Endodermal cell (in vitro differentiated cells): ENCODE data around the gene DYNC1I1. TPM values are rescaled to one million over a fixed set of nuclear protein-coding genes. Genes with fewer than 3 reads are reported as not detected.

Experiments
- DNase-seq: peaks from one replicate; pipeline ENCODE4 v3.0.0-alpha.2; 2017
- H3K27ac ChIP-seq: 2 replicates; pipeline ENCODE4 v1.5.1; 2013; ENCODE audit warnings: mild to moderate bottlenecking, low read depth, low read length, moderate library complexity
- H3K27me3 ChIP-seq: 2 replicates; pipeline ENCODE4 v1.6.1; 2013; ENCODE audit warnings: mild to moderate bottlenecking, low read length, moderate library complexity; ENCODE audit not compliant: insufficient read depth, control insufficient read depth, poor library complexity, severe bottlenecking
- H3K36me3 ChIP-seq: 2 replicates; pipeline ENCODE4 v1.7.0; 2013; ENCODE audit warnings: mild to moderate bottlenecking, low read length, moderate library complexity; ENCODE audit not compliant: control insufficient read depth, insufficient read depth
- H3K4me1 ChIP-seq: one replicate; pipeline ENCODE4 v1.7.0; 2013; ENCODE audit warnings: low read length; ENCODE audit not compliant: control insufficient read depth, insufficient read depth
- H3K4me3 ChIP-seq: 2 replicates; pipeline ENCODE4 v1.5.1; 2013; ENCODE audit warnings: mild to moderate bottlenecking, low read length, moderate library complexity
- H3K9ac ChIP-seq: 2 replicates; pipeline ENCODE4 v1.6.1; 2013; ENCODE audit warnings: mild to moderate bottlenecking, low read length, moderate library complexity; ENCODE audit not compliant: poor library complexity, severe bottlenecking; ENCODE audit errors: extremely low read depth
- H3K9me3 ChIP-seq: 2 replicates; pipeline ENCODE4 v1.6.1; 2013; ENCODE audit warnings: mild to moderate bottlenecking, low read length, moderate library complexity; ENCODE audit not compliant: control insufficient read depth
- H3K27ac Mint-ChIP-seq: 2 replicates; pipeline ENCODE4 v1.8.0; 2020; ENCODE audit warnings: mixed read lengths
- H3K27me3 Mint-ChIP-seq: 2 replicates; pipeline ENCODE4 v1.8.0; 2021; ENCODE audit warnings: mild to moderate bottlenecking, mixed read lengths; ENCODE audit not compliant: insufficient read depth
- H3K36me3 Mint-ChIP-seq: 2 replicates; pipeline ENCODE4 v1.8.0; 2020; ENCODE audit warnings: low read depth, mixed read lengths
- H3K4me1 Mint-ChIP-seq: 2 replicates; pipeline ENCODE4 v1.8.0; 2020; ENCODE audit warnings: mixed read lengths
- H3K4me3 Mint-ChIP-seq: 2 replicates; pipeline ENCODE4 v1.8.0; 2020; ENCODE audit warnings: mild to moderate bottlenecking, moderate library complexity, mixed read lengths
- H3K9me3 Mint-ChIP-seq: 2 replicates; pipeline ENCODE4 v1.8.0; 2020; ENCODE audit warnings: mild to moderate bottlenecking, mixed read lengths
- WGBS, 2 experiments: methylation state at CpG; one replicate each; pipeline versions ENCODE4 v1.1.5 to v1.1.7; 2013; ENCODE audit warnings: missing lambda C conversion rate in 2 of 2, mixed read lengths in 1 of 2; ENCODE audit not compliant: insufficient coverage in 1 of 2, insufficient read length in 1 of 2; 5-methylcytosine and 5-hydroxymethylcytosine counted together
- total RNA-seq, 2 donors: library from RNA; stranded (reverse); fragmentation: NEBNext Ultra II Directional in 1 of 2; extraction: Animal tissue kit (Norgen Biotek cat#: 25700) in 1 of 2; gene quantifications; 2 replicates in 1 of 2; 3 replicates in 1 of 2; pipeline ENCODE4 v1.2.1, GENCODE V29; 2021
- TF ChIP-seq, protein P1 (sequence below): fragments of 200-600 bp; sonication (generic); conservative IDR thresholded peaks from 2 replicates; pipeline ENCODE4 v1.5.0; 2021; ENCODE audit warnings: antibody characterized with exemption, mild to moderate bottlenecking

Gene DYNC1I1
- total RNA-seq, 2 donors from 2014 or later, result 6.5 to 7.2 TPM

DNA sequence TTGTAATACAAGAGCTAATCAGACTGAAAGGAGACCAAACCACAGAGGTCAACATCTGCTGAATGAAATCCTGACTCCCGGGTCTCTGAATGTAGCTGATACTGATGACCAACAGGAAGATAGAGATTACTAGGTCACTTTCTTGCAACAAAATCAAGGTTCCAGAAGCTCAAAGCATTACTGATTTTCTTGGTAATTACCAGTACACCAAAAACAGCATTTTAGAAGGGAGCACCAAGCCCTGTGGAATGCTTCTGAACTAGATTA is 371.8 kb downstream of the DYNC1I1 start:
- Mint-ChIP-seq H3K36me3 (peaks cover 45% of the 10 kb centered on the region), H3K4me3 (no peak overlapping the region), H3K27me3 (peaks cover 65% of the 10 kb centered on the region), H3K4me1 (peaks cover 36% of the 10 kb centered on the region), H3K9me3 (peaks cover 2% of the 10 kb centered on the region), H3K27ac (peak overlapping the region; percentile 85)
- TF ChIP-seq, protein P1, sequence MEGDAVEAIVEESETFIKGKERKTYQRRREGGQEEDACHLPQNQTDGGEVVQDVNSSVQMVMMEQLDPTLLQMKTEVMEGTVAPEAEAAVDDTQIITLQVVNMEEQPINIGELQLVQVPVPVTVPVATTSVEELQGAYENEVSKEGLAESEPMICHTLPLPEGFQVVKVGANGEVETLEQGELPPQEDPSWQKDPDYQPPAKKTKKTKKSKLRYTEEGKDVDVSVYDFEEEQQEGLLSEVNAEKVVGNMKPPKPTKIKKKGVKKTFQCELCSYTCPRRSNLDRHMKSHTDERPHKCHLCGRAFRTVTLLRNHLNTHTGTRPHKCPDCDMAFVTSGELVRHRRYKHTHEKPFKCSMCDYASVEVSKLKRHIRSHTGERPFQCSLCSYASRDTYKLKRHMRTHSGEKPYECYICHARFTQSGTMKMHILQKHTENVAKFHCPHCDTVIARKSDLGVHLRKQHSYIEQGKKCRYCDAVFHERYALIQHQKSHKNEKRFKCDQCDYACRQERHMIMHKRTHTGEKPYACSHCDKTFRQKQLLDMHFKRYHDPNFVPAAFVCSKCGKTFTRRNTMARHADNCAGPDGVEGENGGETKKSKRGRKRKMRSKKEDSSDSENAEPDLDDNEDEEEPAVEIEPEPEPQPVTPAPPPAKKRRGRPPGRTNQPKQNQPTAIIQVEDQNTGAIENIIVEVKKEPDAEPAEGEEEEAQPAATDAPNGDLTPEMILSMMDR, result no peak
- Histone ChIP-seq H3K27ac (no peak overlapping the region), H3K4me3 (peak overlapping the region; percentile 2), H3K4me1 (peaks cover 15% of the 10 kb centered on the region), H3K36me3 (peaks cover 56% of the 10 kb centered on the region), H3K27me3 (no peaks in the 10 kb centered on the region), H3K9ac (no peak overlapping the region), H3K9me3 (no peaks in the 10 kb centered on the region)
- 33 to 45% methylated on average over 1 of the region's 1 CpG for WGBS, 2 experiments
- DNase-seq, result no peak

Other genes starting within 250 kb of the DYNC1I1 start
- gene PDK4, start 176.0 kb upstream of the DYNC1I1 start, total RNA-seq, result under 1 TPM; 0.42 to 0.73 TPM